Neural progenitor cell (in vitro differentiated cells): ENCODE measurements around the gene MRPL21. TPM values are rescaled to one million over a fixed set of nuclear protein-coding genes. Genes with fewer than 3 reads are reported as not detected.

ENCODE experiments used
- DNase-seq: peaks from one replicate; pipeline ENCODE4 v3.0.0-alpha.2; 2016; ENCODE audit warnings: low spot score
- H2AFZ ChIP-seq: fragments of 200-600 bp; sonication (generic); replicated peaks from 2 replicates; pipeline ENCODE4 v1.6.1; 2016; ENCODE audit warnings: antibody characterized with exemption
- H3F3A ChIP-seq: fragments of 200-600 bp; sonication (generic); 2 replicates; pipeline ENCODE4 v1.6.1; 2016; ENCODE audit warnings: antibody characterized with exemption, low read depth
- H3K27ac ChIP-seq: fragments of 200-600 bp; sonication (generic); 2 replicates; pipeline ENCODE4 v1.5.1; 2016; ENCODE audit warnings: mild to moderate bottlenecking
- H3K27me3 ChIP-seq: fragments of 200-600 bp; sonication (generic); 2 replicates; pipeline ENCODE4 v1.6.1; 2016; ENCODE audit warnings: mild to moderate bottlenecking, moderate library complexity
- H3K36me3 ChIP-seq: fragments of 200-600 bp; sonication (generic); 2 replicates; pipeline ENCODE4 v1.5.1; 2016
- H3K4me1 ChIP-seq: fragments of 200-600 bp; sonication (generic); 2 replicates; pipeline ENCODE4 v1.6.1; 2016; ENCODE audit warnings: mixed run types
- H3K4me2 ChIP-seq: fragments of 200-600 bp; sonication (generic); 2 replicates; pipeline ENCODE4 v1.6.1; 2016
- H3K4me3 ChIP-seq: fragments of 200-600 bp; sonication (generic); 2 replicates; pipeline ENCODE4 v1.5.1; 2016
- H3K79me2 ChIP-seq: fragments of 200-600 bp; sonication (generic); 2 replicates; pipeline ENCODE4 v1.6.1; 2016; ENCODE audit warnings: low read depth
- H3K9ac ChIP-seq: fragments of 200-600 bp; sonication (generic); 2 replicates; pipeline ENCODE4 v1.6.1; 2016
- H3K9me3 ChIP-seq: fragments of 200-600 bp; sonication (generic); 2 replicates; pipeline ENCODE4 v1.5.1; 2016; ENCODE audit warnings: low read depth
- H4K20me1 ChIP-seq: fragments of 200-600 bp; sonication (generic); 2 replicates; pipeline ENCODE4 v1.6.1; 2016; ENCODE audit warnings: low read depth
- H3K27ac Mint-ChIP-seq: 3 replicates; pipeline ENCODE4 v1.8.0; 2021; ENCODE audit warnings: mixed read lengths
- H3K27me3 Mint-ChIP-seq: 2 replicates; pipeline ENCODE4 v1.8.0; 2022; ENCODE audit warnings: low read depth, mild to moderate bottlenecking, inconsistent platforms, moderate library complexity, mixed read lengths; ENCODE audit not compliant: insufficient read depth
- H3K36me3 Mint-ChIP-seq: 3 replicates; pipeline ENCODE4 v1.8.0; 2021; ENCODE audit warnings: mixed read lengths
- H3K4me1 Mint-ChIP-seq: 3 replicates; pipeline ENCODE4 v1.8.0; 2021; ENCODE audit warnings: mixed read lengths
- H3K4me3 Mint-ChIP-seq: 3 replicates; pipeline ENCODE4 v1.8.0; 2021; ENCODE audit warnings: mild to moderate bottlenecking, moderate library complexity, mixed read lengths
- H3K9me3 Mint-ChIP-seq: 3 replicates; pipeline ENCODE4 v1.8.0; 2020; ENCODE audit warnings: mixed read lengths
- EZH2 ChIP-seq: fragments of 200-600 bp; sonication (generic); IDR thresholded peaks from 2 replicates; pipeline ENCODE4 v1.6.1; 2017; ENCODE audit warnings: antibody characterized with exemption, mild to moderate bottlenecking, moderate library complexity
- EZH2phosphoT487 ChIP-seq: fragments of 200-600 bp; sonication (generic); IDR thresholded peaks from 2 replicates; pipeline ENCODE4 v1.6.1; 2017; ENCODE audit warnings: antibody characterized with exemption
- total RNA-seq: library from RNA; depleted of rRNA; stranded (reverse); fragments of >200 nt; gene quantifications from 2 replicates; pipeline ENCODE4 v1.2.3, GENCODE V29; 2015; ENCODE audit warnings: low replicate concordance
- TF ChIP-seq, protein P1 (sequence below): fragments of 200-600 bp; sonication (generic); IDR thresholded peaks from 2 replicates; pipeline ENCODE4 v1.5.1; 2017; ENCODE audit warnings: antibody characterized with exemption, mild to moderate bottlenecking

MRPL21 gene
- total RNA-seq, 1 donor from 2014 or later, result 32.3 TPM

DNA sequence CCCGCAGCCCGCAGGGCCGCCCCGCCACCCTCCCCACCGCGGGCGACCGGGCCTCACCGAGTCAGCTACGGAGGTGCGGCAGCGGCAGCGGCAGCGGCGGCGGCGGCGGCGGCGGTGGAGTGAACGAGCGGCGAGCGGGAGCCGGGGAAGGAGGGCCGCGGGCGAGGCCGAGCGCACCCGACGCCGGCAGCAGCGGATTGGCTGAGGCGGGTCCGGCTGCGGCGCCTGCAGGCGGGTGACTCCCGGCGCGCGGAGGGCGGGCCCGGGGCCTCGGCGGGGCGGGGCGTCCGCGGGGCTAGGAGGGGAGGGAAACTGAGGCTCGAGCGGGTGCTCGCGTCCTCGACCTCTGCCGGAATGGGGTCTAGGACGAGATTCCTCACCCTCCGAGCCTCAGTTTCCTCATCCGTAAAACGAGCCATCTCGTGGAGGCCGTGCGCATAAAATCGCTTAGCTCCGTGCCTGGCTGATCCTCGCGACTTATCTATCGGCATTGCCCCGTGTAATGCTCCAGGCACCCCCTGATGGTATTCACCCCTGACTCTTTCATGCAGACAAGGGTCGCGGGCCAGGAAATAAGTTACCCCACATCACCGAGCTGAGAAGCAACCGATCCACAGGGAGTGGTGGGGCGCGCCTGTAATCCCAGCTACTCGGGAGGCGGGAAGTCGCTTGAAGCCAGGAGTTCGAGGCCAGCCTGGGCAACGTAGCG lies 61.8 kb downstream of the MRPL21 start, which contains the start of gene CPT1A:
Gene CPT1A (minus strand): TSS at position 199 of the 709 bp plus-strand sequence. CDS start 26,442 bp downstream, outside the sequence.
- Histone ChIP-seq H3K36me3 (no peaks in the 10 kb centered on the region), H3K9me3 (no peaks in the 10 kb centered on the region), H3F3A (peaks cover 25% of the 10 kb centered on the region), H4K20me1 (peaks cover 61% of the 10 kb centered on the region), H3K4me3 (peak within 1 kb of the TSS; percentile 39), H2AFZ (no peak within 1 kb of the TSS), H3K9ac (no peak within 1 kb of the TSS), H3K27ac (no peak within 1 kb of the TSS), H3K27me3 (peaks cover 100% of the 10 kb centered on the region), H3K4me2 (peak within 1 kb of the TSS; percentile 77), H3K79me2 (no peaks in the 10 kb centered on the region), H3K4me1 (peaks cover 10% of the 10 kb centered on the region)
- no peak for TF ChIP-seq EZH2
- TF ChIP-seq, protein P1, sequence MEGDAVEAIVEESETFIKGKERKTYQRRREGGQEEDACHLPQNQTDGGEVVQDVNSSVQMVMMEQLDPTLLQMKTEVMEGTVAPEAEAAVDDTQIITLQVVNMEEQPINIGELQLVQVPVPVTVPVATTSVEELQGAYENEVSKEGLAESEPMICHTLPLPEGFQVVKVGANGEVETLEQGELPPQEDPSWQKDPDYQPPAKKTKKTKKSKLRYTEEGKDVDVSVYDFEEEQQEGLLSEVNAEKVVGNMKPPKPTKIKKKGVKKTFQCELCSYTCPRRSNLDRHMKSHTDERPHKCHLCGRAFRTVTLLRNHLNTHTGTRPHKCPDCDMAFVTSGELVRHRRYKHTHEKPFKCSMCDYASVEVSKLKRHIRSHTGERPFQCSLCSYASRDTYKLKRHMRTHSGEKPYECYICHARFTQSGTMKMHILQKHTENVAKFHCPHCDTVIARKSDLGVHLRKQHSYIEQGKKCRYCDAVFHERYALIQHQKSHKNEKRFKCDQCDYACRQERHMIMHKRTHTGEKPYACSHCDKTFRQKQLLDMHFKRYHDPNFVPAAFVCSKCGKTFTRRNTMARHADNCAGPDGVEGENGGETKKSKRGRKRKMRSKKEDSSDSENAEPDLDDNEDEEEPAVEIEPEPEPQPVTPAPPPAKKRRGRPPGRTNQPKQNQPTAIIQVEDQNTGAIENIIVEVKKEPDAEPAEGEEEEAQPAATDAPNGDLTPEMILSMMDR, result no peak
- TF ChIP-seq EZH2phosphoT487, result no peak
- Mint-ChIP-seq H3K9me3 (no peaks in the 10 kb centered on the region), H3K27me3 (peaks cover 61% of the 10 kb centered on the region), H3K4me3 (peak within 1 kb of the TSS; percentile 57), H3K36me3 (no peaks in the 10 kb centered on the region), H3K27ac (no peak within 1 kb of the TSS), H3K4me1 (peaks cover 32% of the 10 kb centered on the region)
- DNase-seq, result peak; percentile 87

Other genes with a start within 250 kb of the MRPL21 start
- gene GAL, start 219.3 kb downstream of the MRPL21 start, total RNA-seq, result 1.7 TPM in 1 of 2 replicates, not detected in the other
- gene TESMIN, start 152.3 kb downstream of the MRPL21 start, total RNA-seq, result 7.4 and 8.1 TPM in 2 replicates
- gene CPT1A, start 61.9 kb downstream of the MRPL21 start, total RNA-seq, result 0.64 and 0.90 TPM in 2 replicates
- 13.6 and 16.5 TPM in 2 replicates for gene IGHMBP2, start 59 bp upstream of the MRPL21 start, total RNA-seq
- gene MRGPRD, start 77.2 kb upstream of the MRPL21 start, total RNA-seq, result not detected in 2 replicates
- 0.56 and 3.5 TPM in 2 replicates for gene MRGPRF, start 109.4 kb upstream of the MRPL21 start, total RNA-seq
- gene TPCN2, start 145.1 kb upstream of the MRPL21 start, total RNA-seq, result 7.2 and 10.9 TPM in 2 replicates